ENCODE measurements around the gene LRRC4.

The LRRC4 gene

GRCh38 chr7:128003167-128003566, 28.1 kb downstream of the LRRC4 start:
- Mint-ChIP-seq H3K27me3 (no peaks in the 10 kb centered on the region), H3K9me3 (no peaks in the 10 kb centered on the region), H3K4me1 (ENCODE audit: low read depth) (peaks cover 65% of the 10 kb centered on the region), H3K4me3 (no peak overlapping the region), H3K27ac (peak overlapping the region; percentile 45), H3K36me3 (ENCODE audit: low read depth) (peaks cover 35% of the 10 kb centered on the region)
- intact Hi-C loops (cut with micrococcal nuclease): no loop called here

GRCh38 chr7:128000854-128001265, 30.4 kb downstream of the LRRC4 start:
- no peaks in the 10 kb centered on the region for H3K27me3 Mint-ChIP-seq
- H3K4me3 Mint-ChIP-seq: no peak overlapping the region
- H3K4me1 Mint-ChIP-seq (ENCODE audit: low read depth): peaks cover 62% of the 10 kb centered on the region
- intact Hi-C loops (cut with micrococcal nuclease): no loop called here
- H3K36me3 Mint-ChIP-seq (ENCODE audit: low read depth): peaks cover 48% of the 10 kb centered on the region
- no peak overlapping the region for H3K27ac Mint-ChIP-seq
- H3K9me3 Mint-ChIP-seq: no peaks in the 10 kb centered on the region

- Mint-ChIP-seq H3K27ac (no peak overlapping the region), H3K4me1 (ENCODE audit: low read depth) (peaks cover 55% of the 10 kb centered on the region), H3K27me3 (no peaks in the 10 kb centered on the region), H3K9me3 (no peaks in the 10 kb centered on the region), H3K36me3 (ENCODE audit: low read depth) (peaks cover 48% of the 10 kb centered on the region), H3K4me3 (no peak overlapping the region)
- intact Hi-C loops (cut with micrococcal nuclease): no loop called here
Observed at GRCh38 chr7:128000048-128000447, 31.2 kb downstream of the LRRC4 start.

- H3K4me3 Mint-ChIP-seq: no peak overlapping the region
- H3K9me3 Mint-ChIP-seq: no peaks in the 10 kb centered on the region
- H3K4me1 Mint-ChIP-seq (ENCODE audit: low read depth): peaks cover 41% of the 10 kb centered on the region
- H3K36me3 Mint-ChIP-seq (ENCODE audit: low read depth): peaks cover 59% of the 10 kb centered on the region
- intact Hi-C loops (cut with micrococcal nuclease): no loop called here
- no peaks in the 10 kb centered on the region for H3K27me3 Mint-ChIP-seq
- no peak overlapping the region for H3K27ac Mint-ChIP-seq
Observed at GRCh38 chr7:127998671-127999070, 32.6 kb downstream of the LRRC4 start.

GRCh38 chr7:127997226-127997922, 33.9 kb downstream of the LRRC4 start:
- H3K4me3 Mint-ChIP-seq: no peak overlapping the region
- no peak overlapping the region for H3K27ac Mint-ChIP-seq
- H3K9me3 Mint-ChIP-seq: no peaks in the 10 kb centered on the region
- intact Hi-C loops (cut with micrococcal nuclease): no loop called here
- H3K4me1 Mint-ChIP-seq (ENCODE audit: low read depth): peaks cover 28% of the 10 kb centered on the region
- peaks cover 70% of the 10 kb centered on the region for H3K36me3 Mint-ChIP-seq (ENCODE audit: low read depth)
- no peaks in the 10 kb centered on the region for H3K27me3 Mint-ChIP-seq

- H3K27ac Mint-ChIP-seq: no peak overlapping the region
- no peaks in the 10 kb centered on the region for H3K9me3 Mint-ChIP-seq
- no peaks in the 10 kb centered on the region for H3K27me3 Mint-ChIP-seq
- intact Hi-C loops (cut with micrococcal nuclease): no loop called here
- peaks cover 80% of the 10 kb centered on the region for H3K36me3 Mint-ChIP-seq (ENCODE audit: low read depth)
- H3K4me1 Mint-ChIP-seq (ENCODE audit: low read depth): peaks cover 27% of the 10 kb centered on the region
- no peak overlapping the region for H3K4me3 Mint-ChIP-seq
Observed at GRCh38 chr7:127996253-127997071, 34.8 kb downstream of the LRRC4 start.

GRCh38 chr7:127995881-127996215, 35.4 kb downstream of the LRRC4 start:
- intact Hi-C loops (cut with micrococcal nuclease): no loop called here
- Mint-ChIP-seq H3K4me3 (no peak overlapping the region), H3K36me3 (ENCODE audit: low read depth) (peaks cover 82% of the 10 kb centered on the region), H3K9me3 (no peaks in the 10 kb centered on the region), H3K4me1 (ENCODE audit: low read depth) (peaks cover 25% of the 10 kb centered on the region), H3K27ac (no peak overlapping the region), H3K27me3 (no peaks in the 10 kb centered on the region)

GRCh38 chr7:127995156-127995880, 35.9 kb downstream of the LRRC4 start:
- H3K4me3 Mint-ChIP-seq: no peak overlapping the region
- peaks cover 19% of the 10 kb centered on the region for H3K4me1 Mint-ChIP-seq (ENCODE audit: low read depth)
- no peak overlapping the region for H3K27ac Mint-ChIP-seq
- H3K9me3 Mint-ChIP-seq: no peaks in the 10 kb centered on the region
- intact Hi-C loops (cut with micrococcal nuclease): no loop called here
- peaks cover 82% of the 10 kb centered on the region for H3K36me3 Mint-ChIP-seq (ENCODE audit: low read depth)
- no peaks in the 10 kb centered on the region for H3K27me3 Mint-ChIP-seq

- Mint-ChIP-seq H3K27ac (no peak overlapping the region), H3K9me3 (no peaks in the 10 kb centered on the region), H3K4me3 (no peak overlapping the region), H3K4me1 (ENCODE audit: low read depth) (peaks cover 9% of the 10 kb centered on the region), H3K36me3 (ENCODE audit: low read depth) (peaks cover 88% of the 10 kb centered on the region), H3K27me3 (no peaks in the 10 kb centered on the region)
- intact Hi-C loops (cut with micrococcal nuclease): no loop called here
Observed at GRCh38 chr7:127993987-127994386, 37.2 kb downstream of the LRRC4 start.

GRCh38 chr7:127993317-127993716, 37.9 kb downstream of the LRRC4 start:
- Mint-ChIP-seq H3K4me3 (no peak overlapping the region), H3K36me3 (ENCODE audit: low read depth) (peaks cover 85% of the 10 kb centered on the region), H3K27ac (no peak overlapping the region), H3K9me3 (no peaks in the 10 kb centered on the region), H3K27me3 (no peaks in the 10 kb centered on the region), H3K4me1 (ENCODE audit: low read depth) (peaks cover 9% of the 10 kb centered on the region)
- intact Hi-C loops (cut with micrococcal nuclease): no loop called here

- Mint-ChIP-seq H3K9me3 (no peaks in the 10 kb centered on the region), H3K27ac (no peak overlapping the region), H3K4me3 (no peak overlapping the region), H3K36me3 (ENCODE audit: low read depth) (peaks cover 68% of the 10 kb centered on the region), H3K27me3 (no peaks in the 10 kb centered on the region), H3K4me1 (ENCODE audit: low read depth) (peaks cover 6% of the 10 kb centered on the region)
- intact Hi-C loops (cut with micrococcal nuclease): no loop called here
Observed at GRCh38 chr7:127988751-127989150, 42.5 kb downstream of the LRRC4 start.

- peaks cover 60% of the 10 kb centered on the region for H3K36me3 Mint-ChIP-seq (ENCODE audit: low read depth)
- intact Hi-C loops (cut with micrococcal nuclease): no loop called here
- H3K4me3 Mint-ChIP-seq: no peak overlapping the region
- no peaks in the 10 kb centered on the region for H3K27me3 Mint-ChIP-seq
- H3K27ac Mint-ChIP-seq: no peak overlapping the region
- peaks cover 6% of the 10 kb centered on the region for H3K4me1 Mint-ChIP-seq (ENCODE audit: low read depth)
- no peaks in the 10 kb centered on the region for H3K9me3 Mint-ChIP-seq
Observed at GRCh38 chr7:127986581-127987521, 44.4 kb downstream of the LRRC4 start.

- H3K9me3 Mint-ChIP-seq: peaks cover 9% of the 10 kb centered on the region
- intact Hi-C loops (cut with micrococcal nuclease): no loop called here
- no peaks in the 10 kb centered on the region for H3K27me3 Mint-ChIP-seq
- peaks cover 45% of the 10 kb centered on the region for H3K36me3 Mint-ChIP-seq (ENCODE audit: low read depth)
- peaks cover 5% of the 10 kb centered on the region for H3K4me1 Mint-ChIP-seq (ENCODE audit: low read depth)
- no peak overlapping the region for H3K4me3 Mint-ChIP-seq
- no peak overlapping the region for H3K27ac Mint-ChIP-seq
Observed at GRCh38 chr7:127983804-127984332, 47.4 kb downstream of the LRRC4 start.
